ENCODE measurements around the gene PCBD2.
"Not testable (repeated sequence)": the region's sequence is repeated elsewhere in the genome, so short reads cannot be mapped to it uniquely, and the experiment has no call there.

The PCBD2 gene

DNA sequence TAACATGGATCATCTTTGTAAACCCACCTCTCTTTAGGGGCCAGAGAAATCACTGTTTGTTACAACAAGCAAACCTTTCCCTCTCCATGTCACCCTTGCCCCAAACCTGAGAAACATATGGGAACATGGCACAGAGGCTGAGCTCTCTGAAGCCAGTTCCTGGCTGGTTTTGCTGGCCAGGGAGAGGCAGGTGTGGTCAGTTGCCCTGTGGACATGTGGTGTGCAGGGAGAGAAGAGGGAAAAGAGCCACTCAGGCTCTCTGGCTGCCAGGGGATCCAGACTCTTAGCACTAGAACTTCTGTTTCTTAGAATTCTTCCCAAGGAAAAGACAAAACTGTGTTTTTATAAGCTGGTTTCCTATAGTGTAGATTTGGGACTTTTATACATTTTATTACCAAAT lies 58.2 kb downstream of the PCBD2 start:
- DNase-seq (ENCODE audit: low spot score) = no peak

DNA sequence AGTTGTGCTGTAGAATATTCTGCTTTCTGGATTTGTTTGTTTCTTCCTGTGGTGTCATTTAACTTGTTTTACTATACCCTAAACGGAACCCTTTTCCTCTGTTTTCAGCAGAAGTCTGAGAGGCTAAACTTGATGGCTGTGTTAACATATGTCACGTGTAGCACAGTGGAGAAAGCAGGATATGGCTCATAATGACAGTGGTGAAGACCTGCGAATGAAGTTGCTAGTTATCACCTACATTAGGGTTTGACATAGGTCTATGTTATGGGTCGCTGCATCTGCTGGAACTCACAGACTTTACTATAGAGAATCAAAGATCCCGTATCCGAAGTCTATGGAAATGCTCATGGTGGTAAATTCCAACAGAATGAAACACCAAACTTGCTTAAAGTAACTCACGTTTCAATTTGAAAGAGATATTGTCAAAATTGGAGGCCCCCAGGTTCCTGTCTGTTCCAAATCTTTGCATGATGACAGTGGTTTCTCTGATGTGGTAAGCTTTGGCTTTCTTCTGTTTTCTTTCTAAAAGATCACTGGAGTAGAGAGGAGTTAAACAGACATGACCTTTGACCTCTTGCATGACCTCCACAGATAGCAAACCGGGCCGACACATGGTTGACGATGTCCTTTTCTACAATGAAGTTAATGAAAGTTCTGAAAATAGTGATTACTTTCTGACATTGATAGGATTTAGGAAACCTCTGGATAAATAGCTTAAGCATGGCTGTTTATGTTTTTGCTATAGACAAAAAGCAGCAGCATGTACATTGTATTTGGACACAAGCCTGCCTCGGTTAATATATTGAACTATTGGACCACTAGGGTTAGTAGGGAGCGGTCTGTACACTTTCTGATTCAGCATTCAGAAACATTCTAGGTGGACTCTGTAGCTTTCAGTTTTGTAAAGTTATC lies 59.7 kb downstream of the PCBD2 start:
- DNase-seq (ENCODE audit: low spot score) = no peak

DNA sequence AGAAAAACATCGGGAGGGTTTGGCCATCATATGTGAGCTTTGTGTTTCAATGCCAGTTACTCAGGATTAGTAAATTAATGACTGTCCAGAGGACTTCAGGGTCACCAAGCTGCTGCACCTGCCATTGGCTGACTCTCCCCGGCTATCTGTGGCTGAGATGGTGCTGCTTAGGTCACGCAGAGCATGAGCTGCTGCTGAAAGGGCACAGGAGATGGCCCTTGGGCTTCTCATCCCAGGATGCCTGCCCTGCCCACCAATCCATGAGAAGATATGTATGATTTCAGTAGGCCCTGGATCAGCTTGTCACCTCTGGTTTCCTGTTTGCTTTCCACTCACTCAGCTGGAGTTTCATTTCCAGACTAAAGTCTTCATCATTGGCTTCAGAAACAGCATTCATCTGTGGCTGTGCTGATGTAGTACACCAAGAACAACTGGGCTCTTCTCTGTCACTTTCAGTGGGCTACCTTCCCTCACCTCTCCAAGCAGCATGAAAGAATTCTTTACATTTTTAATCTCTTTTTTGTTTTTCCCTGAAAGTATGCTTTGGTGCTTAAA lies 60.4 kb downstream of the PCBD2 start:
- no peak for DNase-seq (ENCODE audit: low spot score)

DNA sequence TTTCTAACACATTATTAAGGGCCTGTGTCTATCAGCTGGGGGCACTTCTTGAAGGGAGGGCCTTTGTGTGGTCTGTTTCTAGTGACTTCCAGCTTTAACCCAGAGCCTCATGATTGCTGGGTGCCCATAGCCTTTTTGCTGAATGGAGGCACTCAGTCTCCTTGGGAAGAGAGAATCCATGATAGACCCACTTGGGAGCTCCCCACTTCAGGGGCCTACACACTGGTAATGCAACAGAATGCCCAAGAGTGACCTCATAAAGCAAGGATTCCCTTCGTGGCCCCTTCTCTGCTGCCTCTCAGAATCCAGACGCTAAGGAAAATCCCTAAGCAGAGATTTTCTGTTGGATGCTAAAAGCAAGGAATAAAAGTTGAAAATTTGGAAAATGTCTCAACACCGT lies 62.7 kb downstream of the PCBD2 start, which contains the start of gene CATSPER3:
Gene CATSPER3 (plus strand): TSS at position 301 of the 400 bp plus-strand sequence. CDS start 85 bp downstream, at position 386.
- no peak for DNase-seq (ENCODE audit: low spot score)

DNA sequence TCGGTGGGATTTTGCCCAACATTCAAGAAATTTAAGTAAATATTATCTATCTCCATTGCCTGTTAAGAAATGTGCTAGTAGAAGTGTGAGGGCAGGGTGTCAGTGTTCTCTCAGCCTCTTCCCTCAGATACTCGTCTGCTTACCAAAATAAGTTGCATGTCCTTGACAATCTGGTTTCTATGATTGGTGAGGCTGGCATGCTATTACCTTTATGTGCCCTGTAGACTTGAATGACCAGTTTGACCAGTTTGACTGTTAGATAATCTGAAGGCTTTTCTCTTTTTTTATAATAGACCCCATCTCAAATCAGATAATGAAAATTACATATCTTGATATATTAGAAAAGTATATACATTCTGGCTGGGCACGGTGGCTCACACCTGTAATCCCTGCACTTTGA lies 63.1 kb downstream of the PCBD2 start:
- DNase-seq (ENCODE audit: low spot score) = no peak

DNA sequence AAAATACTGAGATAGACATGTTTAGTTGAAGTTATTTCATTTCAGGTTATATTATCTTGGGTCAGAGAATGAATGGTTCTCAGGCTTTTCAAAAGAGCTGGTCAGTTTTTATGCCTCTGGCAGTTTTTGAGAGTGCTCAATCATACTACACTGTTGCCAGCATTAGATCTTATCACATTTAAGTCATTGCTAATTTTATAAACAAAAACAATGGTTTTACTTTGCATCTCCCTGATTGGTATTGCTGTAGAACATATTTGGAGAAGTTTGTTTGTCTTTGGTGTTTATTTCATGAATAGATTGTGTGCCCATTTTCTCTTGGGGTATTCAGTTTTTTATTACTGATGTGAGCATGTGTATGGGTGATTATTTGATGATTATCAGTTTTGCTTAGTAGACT lies 64.2 kb downstream of the PCBD2 start:
- DNase-seq (ENCODE audit: low spot score) = no peak

DNA sequence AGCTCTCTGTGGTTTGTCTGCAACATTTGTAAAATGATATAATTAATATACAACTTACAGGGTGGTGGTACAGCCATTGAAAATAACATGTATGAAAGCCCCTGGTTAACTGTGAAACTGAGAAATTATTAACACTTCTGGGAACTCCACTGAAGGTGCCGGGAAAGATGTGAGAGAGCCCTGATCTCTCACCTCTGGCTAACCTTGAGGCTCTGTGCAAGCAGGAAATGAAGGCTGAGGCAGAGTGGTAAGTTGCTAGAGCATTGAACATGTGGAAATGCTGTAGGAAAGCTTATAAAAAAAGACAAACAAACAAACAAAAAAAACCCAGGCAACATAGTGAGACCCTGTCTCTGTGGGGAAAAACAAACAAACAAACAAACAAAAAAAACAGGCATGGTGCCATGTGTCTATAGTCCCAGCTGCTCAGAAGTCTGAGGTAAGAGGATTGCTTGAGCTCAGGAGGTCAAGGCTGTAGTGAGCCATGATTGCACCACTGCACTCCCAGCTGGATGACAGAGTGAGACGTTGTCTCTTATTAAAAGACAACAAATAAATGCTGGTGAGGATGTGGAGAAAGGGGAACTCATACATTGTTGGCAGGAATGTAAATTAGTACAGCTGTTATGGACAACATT lies 70.3 kb downstream of the PCBD2 start:
- no peak for DNase-seq (ENCODE audit: low spot score)

DNA sequence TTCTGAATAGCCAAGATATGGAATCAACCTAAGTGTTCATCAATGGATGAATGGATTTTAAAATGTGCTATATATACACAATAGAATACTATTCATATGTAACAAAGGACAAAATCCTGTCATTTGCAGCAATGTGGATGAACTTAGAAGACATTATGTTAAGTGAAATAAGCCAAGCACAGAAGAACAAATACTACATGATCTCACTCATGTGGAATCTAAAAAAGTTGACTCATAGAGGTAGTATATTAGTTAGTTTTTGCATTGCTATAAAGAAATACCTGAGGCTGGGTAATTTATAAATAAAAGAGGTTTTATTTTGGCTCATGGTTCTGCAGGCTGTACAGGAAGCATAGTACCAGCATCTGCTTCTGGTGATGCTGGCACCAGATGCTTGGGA lies 70.9 kb downstream of the PCBD2 start:
- no peak for DNase-seq (ENCODE audit: low spot score)

DNA sequence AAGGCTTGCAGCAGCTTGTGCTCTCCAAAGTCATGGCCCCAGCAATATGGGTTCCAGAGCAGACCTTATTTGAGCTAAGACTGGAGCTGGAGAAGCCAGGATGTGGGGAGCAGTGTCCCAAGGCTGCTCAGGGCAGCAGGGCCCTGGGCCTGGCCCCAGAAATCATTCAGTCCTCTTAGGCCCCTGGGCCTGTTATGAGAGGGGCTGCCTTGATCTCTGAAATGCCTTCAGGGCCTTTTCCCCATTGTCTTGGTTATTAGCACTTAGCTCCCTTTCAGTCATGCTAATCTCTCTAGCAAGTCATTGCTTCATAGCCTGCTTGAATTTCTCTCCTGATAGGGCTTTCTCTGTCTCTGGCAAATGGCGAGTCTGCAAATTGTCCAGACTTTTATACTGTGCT lies 71.9 kb downstream of the PCBD2 start:
- no peak for DNase-seq (ENCODE audit: low spot score)

DNA sequence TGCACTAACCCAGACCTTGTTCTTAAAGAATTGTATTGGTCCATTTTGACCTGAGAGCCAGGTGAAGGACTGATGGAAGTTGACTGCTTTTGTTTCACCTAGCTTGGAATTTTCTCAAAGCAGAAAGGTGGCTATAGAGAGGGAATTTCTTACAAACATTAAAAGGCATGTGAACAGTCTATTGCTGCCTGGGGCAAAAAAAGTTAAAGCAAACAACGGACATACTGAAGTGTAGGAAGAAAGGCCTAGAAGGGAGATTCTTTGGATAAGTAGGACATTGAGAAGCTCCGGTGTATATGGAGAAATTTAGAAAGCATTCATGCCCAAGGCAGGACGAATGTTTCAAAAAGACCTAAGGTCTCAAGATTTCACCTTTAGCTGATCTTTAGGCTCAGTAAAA lies 74.5 kb downstream of the PCBD2 start:
- DNase-seq (ENCODE audit: low spot score) = no peak

DNA sequence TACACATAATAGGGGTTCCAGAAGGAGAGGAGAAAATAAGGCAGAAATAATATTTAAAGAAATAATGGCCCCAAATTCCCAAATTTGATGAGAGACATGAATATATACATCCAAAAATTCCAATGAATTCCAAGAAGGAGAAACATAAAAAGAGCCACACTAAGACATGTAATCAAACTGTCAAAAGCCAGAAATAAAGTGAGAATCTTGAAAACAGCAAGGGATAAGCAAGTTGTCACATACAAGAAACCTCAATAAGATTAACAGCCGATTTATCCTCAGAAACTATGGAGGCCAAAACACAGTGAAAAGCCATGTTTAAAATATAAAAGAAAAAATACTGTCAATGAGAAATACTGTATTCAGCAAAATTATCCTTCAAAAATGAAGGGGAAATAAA lies 77.3 kb downstream of the PCBD2 start:
- no peak for DNase-seq (ENCODE audit: low spot score)

DNA sequence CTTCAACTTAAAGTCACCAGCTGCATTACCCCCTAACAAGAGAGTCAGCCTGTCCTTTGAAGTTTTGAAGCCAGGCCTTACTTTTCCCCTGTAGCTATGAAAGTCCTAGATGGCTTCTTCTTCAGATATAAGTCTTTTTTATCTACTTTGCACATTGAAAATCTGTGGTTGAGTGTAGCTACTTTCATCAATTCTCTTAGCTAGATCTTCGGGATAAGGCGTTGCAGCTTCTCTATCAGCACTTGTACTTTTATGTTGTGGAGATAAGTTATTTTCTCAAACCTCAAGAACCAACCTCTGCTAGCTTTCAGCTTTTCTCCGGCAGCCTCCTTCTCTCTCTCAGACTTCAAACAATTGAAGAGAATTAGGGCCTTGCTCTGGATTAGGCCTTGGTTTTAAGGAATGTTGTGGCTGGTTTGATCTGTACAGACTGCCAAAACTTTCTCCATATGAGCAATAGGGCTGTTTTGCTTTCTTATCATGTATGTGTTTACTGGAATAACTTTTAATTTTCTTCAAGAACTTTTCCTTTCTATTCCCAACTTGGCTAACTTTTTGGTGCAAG lies 84.4 kb downstream of the PCBD2 start:
- no peak for DNase-seq (ENCODE audit: low spot score)

DNA sequence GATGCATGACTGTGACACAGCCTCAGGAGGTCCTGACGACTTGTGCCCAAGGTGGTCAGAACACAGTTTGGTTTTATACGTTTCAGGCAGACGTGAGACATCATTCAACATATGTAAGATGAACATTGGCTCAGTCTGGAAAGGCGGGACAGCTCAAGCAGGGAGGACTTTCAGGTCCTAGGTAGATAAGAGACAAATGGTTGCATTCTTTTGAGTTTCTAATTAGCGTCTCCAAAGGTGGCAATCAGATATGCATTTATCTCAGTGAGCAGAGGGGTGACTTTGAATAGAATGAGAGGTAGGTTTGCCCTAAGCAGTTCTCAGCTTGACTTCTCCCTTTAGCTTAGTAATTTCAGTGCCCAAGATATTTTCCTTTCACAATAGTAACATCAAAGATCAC lies 85.3 kb downstream of the PCBD2 start:
- DNase-seq (ENCODE audit: low spot score) = not testable (repeated sequence)

DNA sequence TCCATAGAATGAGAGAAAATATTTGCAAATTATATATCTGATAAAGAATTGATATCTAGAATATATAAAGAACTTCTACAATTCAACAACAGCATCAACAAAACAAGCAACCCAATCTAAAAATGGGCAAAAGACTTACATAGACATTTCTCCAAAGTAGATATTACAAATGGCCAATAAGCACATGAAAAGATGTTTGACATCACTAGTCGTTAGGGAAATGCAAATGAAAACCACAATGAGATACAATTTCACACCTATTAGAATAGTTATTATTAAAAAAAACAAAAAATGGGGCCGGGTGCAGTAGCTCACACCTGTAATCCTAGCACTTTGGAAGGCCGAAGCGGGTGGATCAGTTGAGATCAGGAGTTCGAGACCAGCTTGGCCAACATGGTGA lies 87.2 kb downstream of the PCBD2 start:
- no peak for DNase-seq (ENCODE audit: low spot score)

DNA sequence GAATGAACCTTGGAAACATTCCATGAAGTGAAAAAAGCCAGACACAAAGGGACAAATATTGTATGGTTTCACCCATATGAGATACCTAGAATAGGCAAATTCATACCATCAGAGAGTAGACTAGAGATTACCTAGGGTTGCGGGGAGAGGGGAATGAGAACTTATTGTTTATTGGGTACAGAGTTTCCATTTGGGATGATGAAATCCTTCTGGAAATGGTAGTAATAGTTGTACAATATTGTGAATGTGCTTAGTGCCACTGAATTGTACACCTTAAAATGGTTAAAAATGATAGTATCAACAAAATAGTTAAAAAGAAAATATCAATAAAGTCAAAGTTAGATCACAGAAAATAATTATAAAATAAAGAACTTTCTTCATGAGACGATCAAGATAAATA lies 88.2 kb downstream of the PCBD2 start:
- DNase-seq (ENCODE audit: low spot score) = no peak

DNA sequence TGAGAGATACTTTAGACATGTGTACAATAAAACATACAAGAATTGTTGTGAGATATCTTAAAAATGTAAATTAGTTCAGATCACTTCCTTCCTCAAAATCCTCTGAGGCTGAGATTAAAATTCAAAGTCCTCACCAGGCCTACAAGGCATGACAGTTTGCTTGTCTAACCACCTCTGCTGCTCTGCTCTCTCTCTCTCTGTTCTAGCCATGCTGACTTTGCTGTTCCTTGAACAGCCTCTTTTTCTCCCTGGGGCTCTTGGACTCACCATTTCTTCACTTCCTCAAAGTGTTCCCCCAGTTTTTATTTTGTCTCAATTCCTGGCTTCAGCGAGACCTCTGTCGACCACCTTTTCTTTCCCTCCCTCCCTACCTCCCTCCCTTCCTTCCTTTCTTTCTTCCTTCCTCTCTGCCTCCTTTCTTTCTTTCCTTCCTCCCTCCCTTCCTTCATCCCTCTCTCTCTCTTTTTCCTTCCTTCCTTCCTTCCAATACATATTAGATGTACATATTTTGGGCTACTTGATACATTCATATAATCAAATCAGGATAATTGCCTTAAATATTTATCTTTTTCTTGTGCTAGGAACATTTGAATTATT lies 89.7 kb downstream of the PCBD2 start:
- peak; percentile 6 for DNase-seq (ENCODE audit: low spot score)

DNA sequence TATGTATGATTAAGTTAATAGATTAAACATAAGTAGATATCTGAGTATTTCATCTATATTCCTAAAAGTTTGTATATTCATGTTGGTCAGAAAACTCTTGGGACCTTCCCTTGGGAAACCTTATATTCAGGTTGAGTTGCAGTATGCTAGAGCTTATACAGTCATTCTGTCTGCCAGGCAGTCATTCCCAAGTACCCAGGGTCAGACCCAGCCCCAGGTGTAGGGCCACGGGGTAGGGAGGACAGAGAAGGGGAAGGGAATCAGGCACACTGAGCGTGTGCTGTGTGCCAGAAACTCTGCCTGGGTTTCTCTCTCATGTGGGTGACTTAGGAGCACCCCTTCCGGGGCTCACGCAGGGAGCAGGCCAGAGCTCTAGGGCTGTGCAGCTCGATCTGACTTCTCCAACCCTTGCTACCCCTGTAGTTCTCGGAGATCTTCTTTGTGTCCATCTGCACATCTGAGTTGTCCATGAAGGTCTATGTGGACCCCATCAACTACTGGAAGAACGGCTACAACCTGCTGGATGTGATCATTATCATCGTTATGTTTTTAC lies 91.0 kb downstream of the PCBD2 start:
- DNase-seq (ENCODE audit: low spot score) = peak; percentile 10

DNA sequence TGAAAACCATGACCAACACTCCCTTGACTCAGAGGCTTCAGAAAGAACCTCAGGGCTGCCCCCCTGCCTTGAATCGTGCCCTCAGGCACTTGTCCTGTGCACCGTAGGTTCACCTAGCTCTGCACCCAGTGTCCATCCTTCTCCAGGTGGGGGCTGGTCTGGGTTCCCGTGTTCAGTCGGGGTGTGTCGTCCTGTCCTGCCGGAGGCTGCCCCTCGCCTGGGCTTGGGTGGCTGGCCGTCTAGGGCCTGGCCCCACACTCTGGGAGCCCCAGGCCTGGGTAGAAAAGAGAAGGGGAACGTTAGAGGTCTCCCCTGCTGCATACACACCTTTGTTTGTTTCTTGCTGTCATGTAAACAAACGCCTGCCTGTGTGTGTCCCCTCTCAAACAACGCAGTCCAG lies 92.1 kb downstream of the PCBD2 start:
- DNase-seq (ENCODE audit: low spot score) = peak; percentile 12

DNA sequence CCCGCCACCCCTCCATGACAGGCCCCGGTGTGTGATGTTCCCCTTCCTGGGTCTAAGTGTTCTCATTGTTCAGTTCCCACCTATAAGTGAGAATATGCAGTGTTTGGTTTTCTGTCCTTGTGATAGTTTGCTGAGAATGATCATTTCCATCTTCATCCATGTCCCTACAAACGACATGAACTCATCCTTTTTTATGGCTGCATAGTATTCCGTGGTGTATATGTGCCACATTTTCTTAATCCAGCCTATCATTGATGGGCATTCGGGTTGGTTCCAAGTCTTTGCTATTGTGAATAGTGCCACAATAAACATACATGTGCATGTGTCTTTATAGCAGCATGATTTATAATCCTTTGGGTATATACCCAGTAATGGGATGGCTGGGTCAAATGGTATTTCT lies 93.1 kb downstream of the PCBD2 start:
- not testable (repeated sequence) for DNase-seq (ENCODE audit: low spot score)

DNA sequence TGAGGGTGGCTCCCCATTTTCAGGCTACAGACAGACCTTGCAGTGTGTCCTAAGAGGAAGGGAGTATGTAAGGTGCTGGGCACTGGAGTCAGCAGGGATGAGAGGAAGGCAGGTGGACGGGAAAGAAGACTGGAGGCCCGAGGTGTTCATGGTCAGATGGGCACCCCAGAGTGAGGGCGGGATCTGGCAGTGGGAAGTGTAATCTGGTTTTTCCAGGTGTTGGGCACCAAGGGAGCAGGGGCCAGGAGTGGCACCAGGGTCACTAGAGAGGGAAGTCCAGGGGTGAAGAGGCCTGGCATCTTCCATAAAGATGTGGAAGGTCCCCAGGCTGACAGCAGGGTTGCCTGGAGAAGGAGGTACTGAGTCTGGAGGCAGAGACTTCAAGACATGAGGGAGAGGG lies 99.4 kb downstream of the PCBD2 start:
- DNase-seq (ENCODE audit: low spot score) = peak; percentile 10

DNA sequence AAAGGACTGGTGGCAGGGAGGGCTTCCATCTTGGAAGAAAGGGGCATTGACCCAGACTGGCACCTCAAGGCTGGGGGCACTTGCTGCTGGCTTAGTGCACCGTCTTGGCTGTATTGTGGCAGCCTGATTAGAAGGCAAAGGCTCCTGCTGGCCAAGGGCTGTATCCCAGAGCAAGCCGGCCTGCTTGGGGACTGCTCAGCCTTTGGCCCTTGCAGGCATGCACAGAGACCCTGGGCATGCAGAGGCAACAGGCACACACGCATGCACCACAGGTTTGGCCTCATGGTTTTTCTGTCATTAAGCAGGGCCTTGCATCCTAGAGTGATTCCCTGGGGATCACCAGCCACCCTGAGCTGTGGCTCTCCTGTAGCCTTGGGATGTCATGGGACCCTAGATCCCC lies 100.1 kb downstream of the PCBD2 start:
- peak; percentile 17 for DNase-seq (ENCODE audit: low spot score)

DNA sequence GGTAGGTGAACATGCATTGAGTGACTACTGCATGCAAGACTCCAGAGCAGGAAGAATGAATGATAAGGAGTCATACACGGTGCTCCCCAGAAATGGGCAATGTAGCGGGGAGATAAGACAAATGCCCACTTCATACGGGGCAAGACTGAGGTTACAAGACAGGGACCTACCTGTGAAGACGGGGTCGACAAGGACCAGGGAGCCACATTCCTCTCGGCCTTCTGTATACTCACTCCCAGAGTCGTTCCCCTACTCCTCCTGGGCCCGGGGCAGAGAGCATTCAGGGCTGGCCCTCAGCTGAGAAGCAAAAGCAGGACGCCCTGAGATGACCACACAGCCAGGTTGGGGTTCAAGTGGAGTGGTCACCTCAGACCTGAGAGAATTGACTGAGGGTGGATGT lies 102.4 kb downstream of the PCBD2 start:
- DNase-seq (ENCODE audit: low spot score) = no peak

Data from D341Med (cell line).